ENCODE data around the gene GIPC1. TPM values are rescaled to one million over a fixed set of nuclear protein-coding genes. Genes with fewer than 3 reads are reported as not detected.
A peak's percentile ranks its signal among the peaks of the same experiment; 100 is the strongest.

The GIPC1 gene
- total RNA-seq, 1 experiment from 2014 or later: 103 TPM

GRCh38 chr19:14472202-14472938, 23.6 kb downstream of the GIPC1 start:
- Histone ChIP-seq H3K27me3 (ENCODE audit: insufficient read depth, low read length) (no peaks in the 10 kb centered on the region), H3K9me3 (ENCODE audit: control insufficient read depth in 1 of 2, insufficient read depth in 1 of 2, low read depth in 1 of 2, low read length in 2 of 2) (no peaks in the 10 kb centered on the region), H3K27ac (ENCODE audit: low read depth, low read length) (no peak overlapping the region), H3K36me3 (ENCODE audit: control insufficient read depth in 1 of 2, insufficient read depth in 2 of 2, low read length in 2 of 2) (no peaks in the 10 kb centered on the region; a peak in 2 of 4 replicates), H3K4me2 (ENCODE audit: low read length) (peak overlapping the region; percentile 43), H2AFZ (ENCODE audit: low read depth, low read length, poor library complexity, severe bottlenecking) (no peak overlapping the region), H3K9me2 (ENCODE audit: insufficient read depth) (no peaks in the 10 kb centered on the region), H3K79me2 (ENCODE audit: insufficient read depth, low read length) (no peaks in the 10 kb centered on the region), H3K9ac (ENCODE audit: low read length) (peak overlapping the region; percentile 39; the same call in 1 of the 2 replicates), H3K4me1 (ENCODE audit: control insufficient read depth in 1 of 2, insufficient read depth in 2 of 2, low read length in 2 of 2) (peaks cover 22 to 38% of the 10 kb centered on the region in 2 experiments; a peak in 3 of 4 replicates), H3K4me3 (replicated peaks in 1 of 2; ENCODE audit: low read depth in 1 of 2, low read length in 2 of 2) (no peak overlapping the region), H4K20me1 (ENCODE audit: insufficient read depth) (no peaks in the 10 kb centered on the region)
- intact Hi-C loops (cut with micrococcal nuclease): loop anchor here (5.0 kb wide), 1 partner anchor 335 kb away; the partner anchor contains the start of gene ASF1B
- ATAC-seq (peak; percentile 63), DNase-seq (ENCODE audit: low read depth, low spot score) (peak; percentile 22)
- POLR2A ChIA-PET: no interaction called here
- no TSS peak for BruUV-seq (replicated peaks)
- TF ChIP-seq SP1 (IDR thresholded peaks at IDR 0.05; ENCODE audit: low read depth): no peak
- peak; percentile 73 to 89 (median 88) for TF ChIP-seq CTCF (IDR thresholded peaks at IDR 0.05 in 2 of 3, conservative IDR thresholded peaks at IDR 0.05 in 1 of 3; ENCODE audit: borderline replicate concordance in 1 of 3, insufficient read depth in 1 of 3, low read depth in 2 of 3, low read length in 2 of 3)
- peak; percentile 57 for TF ChIP-seq POLR2AphosphoS5 (IDR thresholded peaks at IDR 0.05; ENCODE audit: low read depth, low read length)
- TF ChIP-seq ZFX (IDR thresholded peaks at IDR 0.05): peak; percentile 50; the same call in 1 of the 2 replicates
- TF ChIP-seq RAD21 (IDR thresholded peaks at IDR 0.05; ENCODE audit: low read depth): peak; percentile 68
- no peak; the same call in 1 of the 2 replicates for TF ChIP-seq JUND (IDR thresholded peaks at IDR 0.05)
- no peak for TF ChIP-seq REST (IDR thresholded peaks at IDR 0.05; ENCODE audit: low read depth)
- no peak for TF ChIP-seq ZNF274 (IDR thresholded peaks at IDR 0.05; ENCODE audit: low read depth, low read length)
- TF ChIP-seq MAX (IDR thresholded peaks at IDR 0.05): no peak; the same call in 1 of the 2 replicates
- no peak for TF ChIP-seq YY1 (IDR thresholded peaks at IDR 0.05; ENCODE audit: extremely low read depth, insufficient replicate concordance, low read depth, low read length)
- TF ChIP-seq CBX3 (IDR thresholded peaks at IDR 0.05; ENCODE audit: low read depth): no peak
- RAD21 ChIA-PET (ENCODE audit: low non-redundant PET in 1 of 2, low total read pairs in 2 of 2, uncharacterized antibody in 2 of 2, unreplicated experiment in 2 of 2): no interaction called here
- CTCF ChIA-PET: interaction anchor here (0.6 to 1.1 kb wide), 2 partner anchors 13 to 336 kb away, joined by 3 to 4 read pairs; partner anchors contain the start of gene ASF1B

Measured in HCT116 (cell line).